Kasumi-1 (cell line): ENCODE data around the gene RSRC2.
"Not testable (repeated sequence)": the region's sequence is repeated elsewhere in the genome, so short reads cannot be mapped to it uniquely, and the experiment has no call there.

Experiments used
- DNase-seq, 2 experiments: peaks; one replicate each; lab custom pipeline; 2025; lab: John Stamatoyannopoulos, UW

RSRC2 gene, protein sequence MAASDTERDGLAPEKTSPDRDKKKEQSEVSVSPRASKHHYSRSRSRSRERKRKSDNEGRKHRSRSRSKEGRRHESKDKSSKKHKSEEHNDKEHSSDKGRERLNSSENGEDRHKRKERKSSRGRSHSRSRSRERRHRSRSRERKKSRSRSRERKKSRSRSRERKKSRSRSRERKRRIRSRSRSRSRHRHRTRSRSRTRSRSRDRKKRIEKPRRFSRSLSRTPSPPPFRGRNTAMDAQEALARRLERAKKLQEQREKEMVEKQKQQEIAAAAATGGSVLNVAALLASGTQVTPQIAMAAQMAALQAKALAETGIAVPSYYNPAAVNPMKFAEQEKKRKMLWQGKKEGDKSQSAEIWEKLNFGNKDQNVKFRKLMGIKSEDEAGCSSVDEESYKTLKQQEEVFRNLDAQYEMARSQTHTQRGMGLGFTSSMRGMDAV

DNA sequence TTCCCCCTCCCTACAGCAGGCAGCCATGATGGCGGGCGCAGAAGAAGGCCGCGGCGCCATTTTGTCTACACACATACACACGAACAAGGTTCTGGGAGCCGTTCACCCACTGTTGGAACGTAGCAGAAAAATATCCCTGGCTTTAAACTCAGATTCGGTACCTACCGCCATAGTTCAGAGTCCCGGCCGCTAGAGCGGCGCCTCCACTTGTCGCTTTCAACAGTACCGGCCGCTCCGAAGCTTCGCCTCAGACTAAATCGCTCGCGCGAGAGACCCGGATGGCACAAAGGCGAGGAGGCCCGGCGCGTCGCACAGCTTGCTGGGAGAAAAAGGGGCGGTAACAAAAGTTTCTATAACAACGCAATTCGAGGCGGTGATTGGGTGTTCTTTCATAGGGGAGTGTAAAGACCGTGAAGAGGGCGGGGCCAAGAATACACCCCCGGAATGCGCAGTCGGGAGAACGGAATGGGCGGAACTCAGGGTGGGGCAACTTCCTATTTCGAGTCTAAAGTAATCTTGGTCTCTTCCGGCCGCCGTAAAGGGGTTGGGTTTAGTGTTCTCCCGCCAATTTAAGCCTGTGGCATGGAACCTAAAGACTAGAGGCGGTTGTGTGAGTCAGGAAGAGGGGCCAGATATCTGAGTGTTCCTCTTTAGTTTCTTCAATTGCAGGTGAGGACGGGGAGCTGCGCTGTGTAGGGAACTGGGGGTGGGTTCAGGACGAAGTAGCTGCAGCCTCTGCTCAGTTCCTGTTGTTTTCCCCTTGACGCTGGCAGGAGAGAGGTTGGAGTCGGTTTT lies at the start of gene RSRC2, which contains the start of gene KNTC1:
RSRC2 (minus strand) TSS at position 254 of the 795 bp plus-strand sequence; CDS start at position 171, 83 bp downstream.
KNTC1 (plus strand) TSS at position 567 of the 795 bp plus-strand sequence. CDS start 2,815 bp downstream, outside the sequence.
- DNase-seq = peak; percentile 100

GRCh38 chr12:122571821-122572220 lies 45.1 kb upstream of the RSRC2 start:
- no peak for DNase-seq

GRCh38 chr12:122570006-122570405 lies 43.3 kb upstream of the RSRC2 start:
- not testable (repeated sequence) for DNase-seq

DNA sequence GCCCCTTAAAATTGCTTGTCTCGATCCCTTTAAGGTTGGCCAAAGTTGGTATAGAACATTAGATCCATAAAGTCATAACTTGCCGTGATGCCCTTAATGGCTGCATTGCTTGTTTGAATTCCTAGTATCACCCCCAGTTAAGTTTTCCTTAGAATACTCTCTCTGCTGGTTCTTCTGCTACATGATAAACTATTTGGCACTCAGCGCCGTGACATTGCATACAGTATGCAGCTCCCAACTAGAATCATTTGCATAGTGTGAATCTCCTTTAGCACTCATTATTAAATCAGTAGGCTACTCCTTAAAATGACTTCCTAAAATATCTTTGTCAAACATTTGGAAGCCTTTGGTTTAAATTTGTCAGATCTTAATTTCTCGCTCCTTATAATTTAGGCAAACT lies 42.6 kb upstream of the RSRC2 start:
- no peak for DNase-seq

GRCh38 chr12:122566816-122567215 lies 40.1 kb upstream of the RSRC2 start:
- not testable (repeated sequence) for DNase-seq

GRCh38 chr12:122563361-122563760 lies 36.6 kb upstream of the RSRC2 start:
- DNase-seq = no peak

DNA sequence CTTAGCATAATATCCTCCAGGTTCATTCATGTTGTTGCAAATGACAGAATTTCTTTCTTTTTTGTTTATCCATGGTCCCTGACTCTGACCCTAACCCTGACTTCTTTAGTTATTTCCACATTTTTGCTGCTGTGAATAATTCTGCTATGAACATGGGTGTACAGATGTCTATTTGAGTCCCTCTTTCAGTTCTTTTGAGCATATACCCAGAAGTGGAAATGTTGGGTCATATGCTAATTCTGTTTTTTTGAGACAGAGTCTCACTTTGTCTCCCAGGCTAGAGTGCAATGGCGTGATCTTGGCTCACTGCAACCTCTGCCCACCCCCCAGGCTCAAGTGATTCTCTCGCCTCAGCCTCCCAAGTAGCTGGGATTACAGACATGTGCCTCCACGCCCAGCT lies 33.4 kb upstream of the RSRC2 start:
- no peak for DNase-seq

DNA sequence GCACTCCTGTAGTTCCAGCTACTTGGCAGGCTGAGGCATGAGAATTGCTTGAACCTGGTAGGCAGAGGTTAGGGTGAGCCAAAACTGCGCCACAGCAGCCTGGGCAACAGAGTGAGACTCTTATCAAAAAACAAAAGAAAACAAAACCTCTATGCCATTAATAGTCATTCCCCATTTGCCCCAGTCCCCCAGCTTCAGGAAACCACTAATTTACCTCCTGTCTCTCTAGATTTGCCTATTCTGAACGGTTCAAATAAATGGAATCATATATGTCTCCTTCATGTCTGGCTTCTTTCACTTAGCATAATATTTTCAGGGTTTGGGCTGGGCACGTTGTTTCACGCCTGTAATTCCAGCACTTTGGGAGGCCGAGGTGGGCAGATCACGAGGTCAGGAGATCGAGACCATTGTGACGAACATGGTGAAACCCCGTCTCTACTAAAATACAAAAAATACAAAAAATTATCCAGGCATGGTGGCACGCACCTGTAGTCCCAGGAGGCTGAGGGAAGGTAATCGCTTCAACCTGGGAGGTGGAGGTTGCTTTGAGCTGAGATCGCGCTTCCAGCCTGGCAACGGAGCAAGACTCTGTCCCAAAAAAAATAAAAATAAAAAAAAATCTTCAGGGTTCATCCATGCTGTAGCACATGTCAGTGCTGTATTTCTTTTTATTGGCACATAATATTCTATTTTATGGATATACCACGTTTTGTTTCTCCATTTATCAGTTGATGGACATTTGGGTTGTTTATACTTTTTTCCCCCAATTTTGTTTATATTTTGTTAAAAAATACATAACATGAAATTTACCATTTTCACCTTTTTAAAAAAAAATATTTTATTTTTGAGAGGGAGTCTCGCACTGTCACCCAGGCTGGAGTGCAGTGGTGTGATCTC lies 32.3 kb upstream of the RSRC2 start:
- DNase-seq = no peak

GRCh38 chr12:122547330-122547729 lies 20.6 kb upstream of the RSRC2 start:
- DNase-seq = no peak

DNA sequence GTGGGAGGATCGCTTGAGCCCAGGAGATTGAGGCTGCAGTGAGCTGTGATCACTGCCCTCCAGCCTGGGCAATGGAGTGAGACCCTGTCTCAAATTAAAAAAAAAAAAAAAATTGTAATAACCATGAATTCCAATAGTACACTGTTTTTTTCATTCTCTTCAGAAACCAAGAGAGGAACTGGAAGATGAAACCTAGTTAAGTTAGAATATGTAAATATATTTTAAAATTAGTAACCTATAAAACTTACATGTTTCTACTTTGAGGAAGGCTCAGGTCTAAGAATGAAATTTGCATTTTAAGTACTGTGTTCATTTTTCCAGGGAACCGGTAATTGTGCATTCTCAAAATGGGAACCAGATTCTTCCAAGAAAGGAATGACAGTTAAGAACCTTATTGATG lies 19.1 kb upstream of the RSRC2 start:
- no peak for DNase-seq

DNA sequence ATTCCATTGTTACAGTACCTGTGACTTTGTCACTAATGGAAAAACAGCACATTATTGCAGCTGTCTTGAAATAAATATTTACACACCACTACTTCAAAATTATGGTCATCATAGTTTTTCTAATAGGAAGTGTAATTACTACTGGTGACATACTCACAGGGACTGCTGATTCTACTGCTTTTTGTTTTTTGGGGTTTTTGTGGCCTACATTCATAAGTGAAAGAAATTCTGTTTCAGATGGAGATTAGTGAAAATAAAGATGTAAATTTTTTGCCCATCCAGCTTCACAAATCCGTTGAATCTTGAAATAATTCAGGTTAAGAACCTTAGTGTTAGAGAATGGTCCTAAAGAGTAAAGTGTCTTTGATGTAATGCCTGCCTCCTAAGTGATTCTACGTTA lies 17.8 kb upstream of the RSRC2 start:
- DNase-seq = no peak

GRCh38 chr12:122538496-122538895 lies 11.8 kb upstream of the RSRC2 start:
- no peak for DNase-seq

DNA sequence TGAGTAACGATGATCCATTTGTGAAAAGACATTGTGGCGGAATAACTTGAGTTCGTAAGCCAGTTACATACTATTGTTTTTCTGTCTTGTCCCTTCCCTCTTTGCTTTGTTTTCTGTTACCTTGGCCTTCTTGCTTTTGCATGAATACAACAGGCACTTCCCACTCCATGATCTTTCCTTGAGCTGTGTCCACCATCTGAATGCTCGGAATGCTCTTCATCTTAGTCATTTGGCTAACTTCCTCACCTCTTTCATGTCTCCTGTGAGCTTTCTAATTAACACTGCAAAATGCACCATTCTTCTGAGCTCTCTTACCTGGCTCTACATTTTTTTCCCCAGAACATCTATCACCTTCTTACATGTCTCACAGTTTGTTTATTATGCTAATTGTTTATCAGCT lies 10.3 kb upstream of the RSRC2 start:
- no peak for DNase-seq

DNA sequence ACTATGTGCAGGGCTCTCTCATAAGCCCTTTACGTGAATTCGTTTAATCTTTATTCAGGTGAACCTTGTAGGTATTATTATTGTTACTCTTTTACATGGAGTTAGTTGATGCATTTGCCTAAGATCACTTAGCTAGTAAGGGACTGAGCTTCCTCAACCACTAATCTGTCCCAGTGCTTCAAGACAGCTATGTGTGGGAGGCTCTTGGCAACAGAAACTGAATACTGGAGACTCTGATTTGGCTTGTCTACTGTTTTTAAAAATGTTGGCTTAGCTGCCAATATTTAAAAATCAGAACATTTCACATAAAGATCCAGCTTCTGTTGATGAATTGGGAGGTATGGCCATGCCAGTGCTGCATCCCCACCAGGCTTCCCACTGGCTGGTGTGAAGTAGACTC lies 7.1 kb upstream of the RSRC2 start:
- DNase-seq = no peak

DNA sequence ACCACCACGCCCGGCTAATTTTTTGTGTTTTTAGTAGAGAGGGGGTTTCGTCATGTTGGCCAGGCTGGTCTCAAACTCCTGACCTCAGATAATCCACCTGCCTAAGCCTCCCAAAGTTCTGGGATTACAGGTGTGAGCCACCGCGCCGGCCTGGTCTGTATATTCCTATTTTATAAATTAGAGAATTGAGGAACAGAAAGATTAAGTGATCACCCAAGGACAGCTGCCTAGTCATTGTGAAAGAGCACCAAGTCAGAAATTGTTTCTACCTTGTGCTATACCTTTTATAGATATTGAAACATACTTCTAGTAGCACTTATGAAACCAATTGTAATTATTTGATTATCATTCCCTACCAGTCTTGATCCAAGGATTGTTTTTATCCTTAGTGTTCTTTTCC lies 2.3 kb upstream of the RSRC2 start:
- no peak for DNase-seq

DNA sequence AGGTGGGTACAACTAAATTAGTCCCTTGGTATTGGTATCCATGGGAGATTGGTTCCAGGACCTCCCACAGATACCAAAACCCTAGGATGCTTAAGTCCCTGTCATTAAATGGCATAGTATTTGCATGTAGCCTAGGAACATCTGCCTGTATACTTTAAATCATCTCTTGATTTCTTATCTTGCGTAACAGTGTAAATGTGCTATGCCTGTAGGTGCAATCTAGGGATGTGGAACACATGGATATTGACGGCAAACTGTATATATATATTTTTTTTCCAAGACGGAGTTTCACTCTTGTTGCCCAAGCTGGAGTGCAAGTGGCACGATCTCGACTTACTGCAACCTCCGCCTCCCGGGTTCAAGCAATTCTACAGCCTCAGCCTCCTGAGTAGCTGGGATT lies 1.8 kb upstream of the RSRC2 start:
- no peak for DNase-seq

DNA sequence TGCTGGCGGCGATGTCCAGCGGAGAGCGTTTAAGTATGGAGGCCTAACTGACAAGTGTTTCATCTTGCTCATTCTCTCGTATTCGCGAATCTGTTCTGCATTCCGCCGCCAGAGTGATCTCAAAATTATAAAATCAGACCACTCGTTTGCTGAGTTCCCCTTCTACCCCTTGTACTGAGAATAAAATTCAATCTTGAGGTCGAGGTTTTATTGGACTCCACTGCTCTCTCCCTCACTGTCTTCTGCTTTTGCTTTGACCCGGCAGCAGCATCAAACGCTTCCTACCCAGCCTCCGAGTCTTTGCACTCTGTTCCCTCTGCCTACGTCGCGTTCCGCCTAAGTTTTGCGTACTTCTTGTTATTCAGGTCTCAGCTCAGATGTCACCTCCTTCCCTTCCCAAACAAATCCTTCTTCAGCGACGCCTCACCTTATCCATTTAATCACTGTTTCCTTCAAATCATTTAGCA lies 775 bp upstream of the RSRC2 start:
- DNase-seq = peak; percentile 47 to 63

GRCh38 chr12:122523846-122524718 lies 2.7 kb downstream of the RSRC2 start:
- no peak for DNase-seq

GRCh38 chr12:122523280-122523679 lies 3.5 kb downstream of the RSRC2 start:
- peak in 1 of 2 experiments; percentile 19 for DNase-seq

DNA sequence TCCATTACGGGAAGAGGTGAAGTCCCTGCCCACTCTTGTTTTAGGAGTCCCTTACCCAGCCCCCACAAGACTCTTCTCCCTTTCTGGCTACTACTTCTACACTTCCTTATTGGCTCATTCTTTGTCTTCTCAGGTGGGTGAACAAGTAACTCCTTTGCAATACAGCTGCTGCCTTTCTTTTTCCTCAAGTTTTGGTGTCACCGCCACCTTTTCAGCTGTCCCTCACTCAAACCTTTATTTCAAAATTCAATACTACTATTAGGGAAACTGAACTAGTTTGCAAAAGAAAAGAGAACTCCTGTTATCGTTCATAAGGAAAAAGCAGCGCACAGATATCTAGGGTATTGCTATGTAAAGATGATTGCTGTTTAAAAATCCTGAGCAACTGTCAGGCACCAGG lies 6.1 kb downstream of the RSRC2 start:
- DNase-seq = no peak

GRCh38 chr12:122519418-122519817 lies 7.3 kb downstream of the RSRC2 start:
- no peak for DNase-seq
